COLO668 (cell line): ENCODE results near the gene GRIA4.

Source experiments
- DNase-seq: peaks from one replicate; lab custom pipeline; 2025; ENCODE audit not compliant: unreplicated experiment; lab: John Stamatoyannopoulos, UW

GRIA4 gene

DNA sequence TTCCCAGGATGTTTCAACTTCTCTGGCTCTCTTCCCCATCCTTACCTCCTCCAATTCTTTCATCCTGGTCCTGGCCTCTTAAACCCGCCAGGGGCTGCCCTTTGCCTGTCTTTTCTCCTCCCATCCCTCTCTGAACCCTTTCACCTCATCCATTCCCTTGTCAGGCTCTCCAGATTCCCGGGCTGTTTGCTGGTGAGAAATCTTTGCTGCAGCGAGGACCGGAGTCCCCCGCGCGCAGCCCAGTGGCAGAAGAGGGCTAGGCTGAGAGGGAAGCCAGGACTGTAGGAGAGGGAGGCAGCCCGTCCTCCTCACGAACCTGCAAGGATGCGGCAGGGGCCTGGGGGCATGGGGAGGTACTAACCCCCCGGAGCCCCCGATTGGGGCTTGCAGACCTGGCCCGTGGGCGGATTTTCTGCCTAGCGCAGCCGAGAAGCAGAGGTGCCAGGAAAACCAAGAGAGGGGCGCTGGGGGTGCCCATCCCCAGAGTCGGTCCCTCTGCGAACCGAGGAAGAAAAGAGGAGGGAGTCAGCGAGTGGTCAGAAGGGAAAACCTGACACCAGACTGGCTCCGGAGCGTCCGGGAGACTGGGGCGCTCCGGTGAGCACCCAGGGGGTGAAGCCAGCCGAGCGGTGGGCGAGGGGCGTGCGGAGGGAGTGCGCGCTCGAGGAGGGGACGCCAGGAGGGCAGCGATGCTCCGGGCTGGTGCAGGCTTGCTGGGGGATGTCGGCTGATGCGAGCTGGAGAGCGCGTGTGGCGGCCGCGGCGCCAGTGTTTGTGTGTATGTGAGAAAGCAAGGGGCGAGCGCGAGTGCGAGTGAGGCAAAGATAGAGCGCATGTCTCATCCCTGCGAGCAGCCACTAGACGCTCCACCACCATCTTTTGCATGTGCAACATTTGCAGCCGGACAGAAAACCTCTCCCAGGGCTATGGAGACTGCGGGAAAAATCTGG is at the start of gene GRIA4:
Gene GRIA4 (plus strand): TSS at position 242 of the 950 bp plus-strand sequence. CDS start 925 bp downstream, outside the sequence.
- DNase-seq = no peak

DNA sequence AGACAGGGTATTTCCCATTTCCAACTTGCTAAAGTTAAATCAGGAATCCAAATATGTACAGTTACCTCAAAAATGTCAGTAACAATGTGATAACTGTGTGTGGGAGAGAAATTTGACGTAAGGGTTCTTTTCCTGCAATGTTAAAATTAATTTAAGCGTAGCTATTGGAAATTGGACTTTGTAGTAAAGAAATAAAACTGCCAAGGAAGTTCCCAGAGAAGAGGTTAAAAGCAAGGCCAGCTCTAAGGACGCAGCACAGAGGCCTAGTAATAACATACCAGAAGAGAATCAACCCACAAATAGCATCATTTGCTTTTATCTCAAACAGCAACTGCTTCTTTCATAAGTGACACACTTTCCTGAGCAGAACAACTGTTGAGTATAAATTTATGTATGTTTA is 36.8 kb upstream of the GRIA4 start:
- DNase-seq = no peak

DNA sequence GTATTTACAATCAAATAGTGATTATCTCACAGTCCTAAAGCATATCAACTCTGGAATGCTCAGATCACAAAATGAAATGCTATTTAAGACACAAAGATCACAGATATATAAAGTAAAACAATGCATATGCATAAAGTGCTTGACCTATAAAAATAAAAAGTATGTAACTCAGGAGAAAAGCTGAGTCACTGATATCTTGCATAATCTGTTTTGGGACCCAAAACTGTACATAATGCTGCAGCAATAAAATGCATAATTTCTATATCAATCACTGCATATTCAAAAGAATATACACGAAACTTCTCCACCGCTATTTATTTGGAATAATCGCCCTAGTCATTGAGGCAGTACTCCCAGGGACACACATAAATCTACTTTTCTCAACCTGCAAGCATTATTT is 34.9 kb upstream of the GRIA4 start:
- no peak for DNase-seq

DNA sequence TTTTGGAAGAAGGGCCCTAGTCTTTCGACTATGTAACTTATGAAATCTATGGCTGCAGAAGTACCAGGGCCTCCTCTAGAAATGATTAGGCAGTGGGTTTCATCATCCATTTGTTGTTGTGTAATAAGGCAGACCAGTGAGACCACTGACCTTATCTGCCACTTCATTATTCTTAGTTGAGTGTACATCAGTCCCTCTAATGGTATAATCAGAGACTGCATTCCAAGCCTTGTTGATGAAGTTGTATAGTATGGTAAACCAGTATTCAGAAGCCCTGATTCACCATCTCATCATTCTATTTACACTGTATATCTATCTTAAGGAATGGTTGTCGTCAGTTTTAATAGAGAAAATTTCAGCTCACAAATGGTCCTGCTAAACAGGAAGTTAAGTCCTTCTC is 32.2 kb upstream of the GRIA4 start:
- no peak for DNase-seq

DNA sequence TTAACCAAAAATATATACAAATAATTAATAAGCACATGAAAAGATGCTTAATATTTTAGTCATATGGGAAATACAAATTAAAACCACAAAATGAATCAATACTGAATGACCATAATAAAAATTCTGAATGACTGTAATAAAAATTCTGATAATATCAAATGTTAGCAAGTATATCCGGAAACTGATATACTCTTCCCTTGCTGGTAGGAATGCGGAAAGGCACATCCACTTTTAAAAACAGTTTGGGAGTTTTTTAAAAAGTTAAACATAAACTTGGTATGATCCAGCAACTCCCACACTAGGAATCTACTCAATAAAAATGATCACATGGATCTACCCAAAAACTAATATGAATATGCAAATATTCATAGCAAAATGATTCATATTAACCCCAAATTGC is 30.8 kb upstream of the GRIA4 start:
- DNase-seq = no peak

DNA sequence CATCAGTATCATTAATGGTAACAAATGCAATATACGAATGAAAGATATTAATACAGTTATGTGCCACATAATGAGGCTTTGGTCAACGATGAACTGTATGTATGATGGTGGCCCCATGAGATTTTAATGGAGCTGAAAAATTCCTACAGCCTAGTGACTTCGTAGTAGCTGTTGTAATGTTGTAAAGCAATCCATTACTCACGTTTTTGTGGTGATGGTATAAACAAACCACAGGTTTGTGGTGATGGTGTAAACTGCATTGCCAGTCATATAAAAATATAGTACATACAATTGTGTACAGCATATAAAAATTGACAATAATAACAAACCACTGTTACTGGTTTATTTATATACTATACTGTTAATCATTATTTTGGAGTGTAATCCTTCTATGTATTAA is 27.4 kb upstream of the GRIA4 start:
- DNase-seq = no peak

DNA sequence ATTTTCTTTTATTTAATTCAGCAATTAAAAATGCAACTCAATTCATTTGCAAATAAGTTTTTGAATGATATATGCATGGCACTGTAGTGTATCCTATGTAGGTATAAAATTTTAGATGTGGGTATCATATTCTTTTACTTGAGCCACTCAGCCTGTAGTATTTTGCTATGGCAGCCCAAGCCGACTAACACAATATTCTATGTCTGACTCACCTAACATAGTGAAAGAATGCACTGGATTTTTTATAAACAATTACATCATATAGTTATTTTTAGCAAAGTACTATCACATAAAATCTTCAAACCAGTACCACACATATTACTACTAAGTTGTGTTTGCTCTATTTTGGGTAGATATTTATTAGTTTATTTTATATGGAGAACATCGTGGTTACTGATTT is 21.9 kb upstream of the GRIA4 start:
- no peak for DNase-seq

DNA sequence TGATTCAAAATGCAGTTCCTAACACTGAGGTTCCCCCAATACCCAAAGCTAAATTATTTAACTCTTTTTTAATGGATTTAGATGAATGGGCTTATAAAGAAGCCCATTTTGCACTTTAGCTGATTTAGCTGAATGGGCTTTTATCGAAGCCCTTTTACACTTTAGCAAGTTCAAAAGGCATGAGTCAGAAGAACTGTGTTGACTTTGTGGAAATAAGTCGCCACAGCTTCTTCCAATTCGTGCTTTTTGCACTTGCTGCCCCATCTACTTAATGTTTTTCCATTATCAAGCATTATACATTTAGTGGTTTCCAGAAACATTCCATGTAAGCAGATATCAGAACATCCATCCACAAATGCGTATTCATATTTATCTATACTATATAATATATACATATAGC is 20.5 kb upstream of the GRIA4 start:
- no peak for DNase-seq

DNA sequence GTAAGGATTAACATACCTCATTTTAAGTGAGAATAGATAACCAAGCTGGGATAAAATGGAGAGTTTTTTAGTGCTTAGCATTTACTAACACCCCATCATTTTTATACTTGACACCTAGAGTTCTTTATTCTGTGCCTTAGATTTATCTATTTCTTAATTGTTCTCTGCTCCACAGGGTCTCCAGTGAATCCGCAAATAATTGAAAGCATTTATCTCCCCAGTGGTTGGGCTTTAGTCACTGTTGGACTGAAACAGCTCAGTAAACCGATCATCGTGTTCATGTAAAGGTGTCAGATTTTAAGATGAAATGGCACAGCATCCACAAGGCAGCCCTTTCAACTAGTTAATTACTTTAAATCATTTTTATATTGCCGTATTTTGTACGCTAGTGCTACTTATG is 17.8 kb upstream of the GRIA4 start:
- DNase-seq = no peak

DNA sequence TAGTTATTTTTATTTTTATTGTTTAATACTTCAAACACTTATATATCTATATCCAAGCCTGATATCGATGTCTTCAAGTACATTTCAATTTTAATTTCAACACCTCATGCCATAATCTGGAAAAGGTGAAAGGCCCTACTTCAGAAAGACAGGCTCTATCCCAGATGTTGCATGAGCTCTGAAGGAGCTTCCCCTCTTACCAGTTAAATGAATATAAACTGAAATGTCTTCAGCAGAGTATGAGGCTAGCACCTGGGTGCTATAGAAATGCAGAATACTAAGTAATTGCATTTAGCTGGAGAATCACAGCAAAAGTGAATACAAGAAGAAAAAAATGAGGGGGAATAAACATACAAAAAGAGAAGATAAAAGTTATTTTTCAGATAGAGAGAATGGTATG is 11.5 kb upstream of the GRIA4 start:
- no peak for DNase-seq

DNA sequence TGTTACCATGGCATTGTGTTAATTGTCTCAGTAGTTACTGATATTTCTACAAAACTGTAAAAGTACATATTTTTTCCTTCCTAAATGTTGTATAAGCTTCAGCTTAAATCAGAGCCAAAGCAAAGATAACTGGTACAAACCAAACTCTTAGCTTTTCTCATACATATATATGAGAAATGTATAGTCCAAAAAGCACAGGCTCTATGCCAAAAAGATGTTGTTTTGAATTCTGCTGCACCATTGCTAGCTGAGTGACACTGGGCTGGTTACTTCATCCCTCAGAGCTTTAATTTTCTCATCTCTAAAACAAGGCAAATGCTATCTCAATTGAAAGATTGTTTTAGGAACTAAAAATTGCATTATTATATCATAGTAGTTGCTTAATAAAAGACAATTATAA is 6.7 kb upstream of the GRIA4 start:
- DNase-seq = no peak

DNA sequence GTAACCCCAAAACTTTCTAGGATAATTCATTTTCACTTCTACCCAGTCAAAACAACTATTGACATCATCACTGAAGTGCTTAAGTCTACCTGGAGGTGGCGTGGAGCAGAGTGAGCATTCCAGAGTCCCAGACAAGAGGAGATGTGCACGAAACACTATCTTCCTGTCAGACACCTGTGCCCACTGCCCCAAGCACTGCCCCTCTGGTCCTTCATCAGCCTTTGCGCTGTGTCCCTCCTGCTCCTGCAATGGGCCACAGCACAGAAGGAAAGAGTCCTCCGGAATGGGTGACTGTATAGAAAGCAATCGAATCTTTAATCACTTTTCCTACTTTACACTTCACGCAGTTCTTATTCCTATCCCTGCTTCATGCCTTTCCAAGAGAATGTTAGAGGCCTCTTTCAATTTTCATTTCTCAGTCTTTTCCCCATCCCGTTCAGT is 512 bp upstream of the GRIA4 start:
- no peak for DNase-seq

DNA sequence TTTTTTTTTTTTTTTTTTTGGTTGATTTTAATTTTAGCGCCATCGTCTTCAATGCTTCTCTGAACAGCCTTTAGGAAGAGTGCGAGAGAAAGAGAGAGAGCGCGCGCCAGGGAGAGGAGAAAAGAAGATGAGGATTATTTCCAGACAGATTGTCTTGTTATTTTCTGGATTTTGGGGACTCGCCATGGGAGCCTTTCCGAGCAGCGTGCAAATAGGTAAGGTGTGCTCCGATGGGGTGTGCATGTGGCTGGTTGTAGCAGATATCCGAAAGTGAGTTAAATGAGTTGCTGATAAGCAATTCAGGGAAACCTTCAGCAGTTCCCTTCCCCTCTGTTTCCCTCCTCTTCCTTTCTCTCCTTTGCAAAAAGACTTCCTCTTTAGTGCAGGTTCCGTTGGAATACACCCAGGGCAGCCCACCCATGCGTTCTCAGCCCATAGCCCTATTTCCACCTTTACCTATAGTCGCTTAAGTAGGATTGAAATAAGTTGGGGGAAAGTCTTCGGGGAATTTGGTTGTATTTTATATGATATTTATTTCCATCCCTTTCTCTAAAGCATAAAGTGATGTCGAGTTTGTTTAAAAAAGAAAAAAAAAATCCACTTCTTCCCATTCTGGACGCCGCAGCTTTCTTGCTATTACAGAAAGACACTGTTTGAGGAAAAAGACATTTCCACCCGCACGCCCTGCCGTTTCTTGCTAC is 1.1 kb downstream of the GRIA4 start:
- no peak for DNase-seq

DNA sequence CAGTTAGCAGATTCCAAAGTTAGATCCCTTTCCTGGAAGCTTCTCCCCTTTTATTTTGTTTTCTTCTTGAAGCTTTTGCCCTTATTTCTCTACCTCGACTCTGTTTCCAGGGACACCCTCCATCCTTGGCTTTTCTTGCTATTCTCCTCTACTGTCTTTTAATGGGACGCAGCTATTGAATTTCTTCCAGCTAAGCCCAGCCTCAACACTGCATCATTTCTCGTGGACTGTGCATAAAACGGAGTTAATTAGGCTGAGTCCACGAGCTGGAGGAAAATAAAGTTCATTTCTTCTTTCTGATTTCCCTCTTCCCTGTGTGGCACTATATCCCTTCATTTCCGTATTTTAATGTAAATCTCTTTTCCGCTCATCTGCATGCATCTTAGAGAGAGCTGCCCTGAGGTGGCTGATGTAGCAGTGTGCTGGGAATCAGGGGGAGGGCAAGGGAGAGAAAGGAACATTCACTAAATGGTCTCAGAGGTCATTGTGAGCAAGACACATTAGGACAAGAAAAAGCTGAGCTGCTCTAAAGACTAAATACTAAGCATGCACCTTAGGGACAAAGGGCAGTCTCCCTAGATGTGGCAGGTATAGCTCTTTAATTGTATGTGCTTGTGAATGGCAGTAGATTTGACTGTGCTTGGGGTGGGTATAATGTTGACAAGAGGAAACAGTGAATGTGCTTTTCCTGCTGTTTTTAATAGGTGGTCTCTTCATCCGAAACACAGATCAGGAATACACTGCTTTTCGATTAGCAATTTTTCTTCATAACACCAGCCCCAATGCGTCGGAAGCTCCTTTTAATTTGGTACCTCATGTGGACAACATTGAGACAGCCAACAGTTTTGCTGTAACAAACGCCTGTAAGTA is 1.9 kb downstream of the GRIA4 start:
- DNase-seq = no peak

DNA sequence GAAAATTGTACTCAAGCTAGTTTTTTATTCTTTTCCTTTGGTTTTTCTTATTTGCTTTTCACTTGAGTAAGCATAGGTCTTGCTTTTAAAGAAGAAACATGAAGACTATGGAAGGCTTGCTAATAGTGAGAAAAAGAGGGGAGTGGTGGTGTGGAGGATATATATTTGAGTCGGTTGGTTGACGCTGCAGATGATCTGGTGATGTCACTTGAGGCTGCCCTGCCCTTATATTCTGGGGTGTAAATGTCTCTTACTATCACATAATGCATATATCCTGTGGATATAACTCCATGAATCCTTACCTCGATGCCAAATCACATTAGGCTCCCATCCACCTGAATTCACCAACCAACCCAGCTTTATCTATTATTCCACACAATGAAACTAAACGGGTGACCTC is 2.9 kb downstream of the GRIA4 start:
- no peak for DNase-seq

DNA sequence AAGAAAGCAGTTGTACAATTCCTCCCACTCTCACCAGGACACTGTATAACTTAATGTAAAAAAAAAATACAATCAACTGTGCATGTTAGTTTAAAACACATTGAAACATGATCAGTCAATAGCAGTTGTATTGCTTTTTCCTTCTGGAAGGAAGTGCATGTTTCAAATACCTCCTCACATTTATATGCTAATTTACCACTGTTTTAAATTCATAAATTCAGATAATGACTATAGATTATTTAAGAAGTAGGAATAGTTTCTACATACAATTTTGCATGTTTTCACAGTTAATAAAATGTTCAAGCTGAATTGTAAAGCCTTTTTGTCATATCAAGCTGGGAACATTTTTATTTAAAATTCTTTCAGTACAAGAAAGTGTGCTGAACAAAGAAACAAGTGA is 3.3 kb downstream of the GRIA4 start:
- DNase-seq = no peak

DNA sequence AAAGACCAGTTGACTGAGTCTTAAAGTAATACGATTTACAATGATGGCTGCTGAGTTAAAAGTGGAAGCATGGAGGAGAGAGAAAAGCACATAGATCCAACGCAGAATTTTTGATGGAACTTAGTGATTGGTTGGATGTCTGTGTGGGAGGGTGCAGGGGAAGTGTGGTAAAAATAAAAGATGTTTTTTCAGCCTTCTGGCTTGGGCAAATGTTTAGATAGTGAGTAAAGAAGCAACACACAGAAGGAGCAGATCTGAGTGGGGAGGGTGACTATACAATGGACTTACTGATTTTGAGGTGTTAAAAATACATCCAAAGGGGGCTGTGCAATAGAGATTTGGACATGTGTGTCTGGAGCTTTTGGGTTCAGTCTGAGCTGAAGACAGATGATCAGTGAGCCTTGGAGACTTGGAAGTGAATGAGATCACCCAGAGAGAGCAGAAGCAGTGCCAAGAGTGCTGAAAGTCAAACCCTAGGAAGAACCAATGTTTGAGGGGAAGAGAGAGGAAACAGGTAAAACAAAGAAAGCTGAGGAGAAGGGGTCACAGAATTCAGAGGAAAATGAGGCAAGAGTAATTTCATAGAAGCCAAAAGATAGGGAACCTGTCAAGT is 8.6 kb downstream of the GRIA4 start:
- DNase-seq = no peak

DNA sequence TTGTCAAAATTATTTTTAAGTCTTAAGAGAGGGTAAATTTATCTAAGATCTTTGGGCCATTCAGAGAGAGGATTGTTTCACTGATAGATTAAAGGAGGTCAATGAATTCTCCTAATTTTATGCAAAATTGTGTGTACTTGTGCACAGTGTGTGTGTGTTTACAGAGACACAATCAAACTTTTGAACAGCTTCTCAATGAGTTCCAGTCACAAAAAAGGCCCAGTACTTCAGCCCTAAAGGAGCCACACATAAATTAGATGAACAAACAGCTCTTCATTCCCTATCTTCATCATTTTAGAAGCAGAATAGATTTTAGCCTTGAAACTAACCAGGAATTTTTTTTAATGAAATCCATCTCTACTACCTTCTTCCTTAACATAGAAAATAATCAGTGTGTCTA is 9.7 kb downstream of the GRIA4 start:
- no peak for DNase-seq

DNA sequence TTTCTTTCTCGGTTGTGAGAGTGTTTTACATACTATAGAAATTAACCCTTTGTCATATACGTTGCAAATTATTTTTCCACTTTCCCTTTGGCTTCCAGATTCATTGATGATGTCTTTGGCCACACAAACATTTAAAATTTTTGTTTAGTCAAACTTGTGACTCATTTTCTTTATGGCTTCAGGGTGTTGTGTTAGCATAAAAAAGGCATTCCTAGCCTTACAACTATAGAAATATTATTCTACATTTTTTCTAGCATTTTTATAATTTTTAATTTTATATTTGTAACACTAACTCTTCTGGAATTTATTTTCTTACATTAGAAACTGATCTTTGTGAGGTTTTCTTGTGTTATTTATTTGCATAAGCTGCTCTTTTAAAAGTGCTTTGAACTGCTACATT is 12.1 kb downstream of the GRIA4 start:
- DNase-seq = no peak

DNA sequence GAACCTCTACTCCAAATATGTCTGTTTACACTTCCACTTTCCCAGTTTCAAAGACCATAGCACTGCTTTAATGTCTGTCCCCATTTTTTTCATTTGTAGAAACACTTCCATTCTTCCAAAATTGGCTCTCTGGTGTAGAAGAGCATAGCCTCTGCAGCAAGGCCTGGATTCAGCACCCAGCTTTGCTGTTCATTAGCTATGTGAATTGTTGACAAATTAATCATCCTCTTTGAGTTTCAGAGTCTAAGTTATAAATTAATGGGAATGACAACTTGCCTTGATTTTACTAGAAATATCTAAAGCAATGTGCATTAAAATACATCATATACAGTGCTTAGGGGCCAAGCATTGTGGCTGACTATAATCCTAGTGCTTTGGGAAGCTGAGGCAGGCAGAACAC is 22.4 kb downstream of the GRIA4 start:
- no peak for DNase-seq

DNA sequence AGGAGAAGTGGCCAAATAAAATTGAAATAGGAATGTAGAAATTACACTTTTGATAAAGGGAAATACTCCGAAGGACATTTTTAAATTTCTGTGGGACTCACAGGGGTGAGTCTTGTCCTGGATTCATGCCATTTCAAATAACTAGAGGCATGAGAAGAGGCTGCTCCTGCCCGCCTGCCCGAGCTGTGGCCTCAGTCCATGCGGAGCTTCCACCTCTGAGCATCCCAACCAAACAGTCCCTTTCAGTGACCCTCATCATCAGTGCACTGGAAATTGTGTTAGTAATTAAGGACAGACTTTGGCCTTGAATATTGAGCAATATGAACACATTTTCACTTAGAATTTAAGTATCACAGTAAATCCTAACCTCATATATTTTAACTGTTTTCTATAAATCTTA is 25.6 kb downstream of the GRIA4 start:
- DNase-seq = no peak
